Measurements from ENCODE around the gene SPTB.

Gene SPTB

DNA sequence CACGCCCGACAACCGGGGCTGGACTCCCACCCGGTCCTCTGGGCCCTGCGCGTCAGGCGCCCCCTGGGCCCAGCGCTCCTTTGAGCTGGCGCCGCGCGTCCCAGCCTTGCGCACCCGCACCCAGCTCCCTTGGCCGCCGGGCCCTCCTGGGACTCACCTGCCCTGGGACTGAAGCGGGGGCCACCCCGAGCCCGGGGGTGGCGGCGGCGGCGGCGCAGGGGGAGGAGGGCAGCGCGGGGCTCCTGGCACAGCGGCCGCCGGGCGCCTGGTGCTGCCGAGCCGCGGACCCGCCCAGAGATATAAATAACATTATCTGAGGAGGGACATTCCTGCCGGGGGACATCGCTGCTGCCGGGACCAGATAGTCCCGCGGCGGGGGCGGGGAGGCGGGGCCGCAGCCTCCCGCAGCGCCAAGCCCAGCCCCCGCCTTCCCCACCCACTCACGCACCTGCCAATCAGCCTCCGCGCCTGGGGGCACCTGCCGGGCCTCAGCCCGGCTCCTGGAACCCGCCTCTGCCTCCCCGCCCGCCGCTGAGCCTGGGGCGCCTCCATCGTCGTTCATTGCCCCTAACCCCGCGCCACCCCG lies at the start of gene SPTB:
TSS of gene SPTB (minus strand) at position 273 of the 586 bp plus-strand sequence. CDS start 56,813 bp downstream, outside the sequence.
- H3K4me3 ChIP-seq (ENCODE audit: low read depth, low read length) = peak within 1 kb of the TSS; percentile 30
- no peak for TF ChIP-seq CTCF (IDR thresholded peaks at IDR 0.05; ENCODE audit: low read depth, low read length)
- in situ Hi-C loops (cut with HindIII; ENCODE audit: low sequenced_read_pairs) = loop anchor here (25.0 kb wide), 1 partner anchor 92 kb away; no protein-coding TSS in a partner anchor
- DNase-seq (ENCODE audit: low read depth, low spot score) = no peak

DNA sequence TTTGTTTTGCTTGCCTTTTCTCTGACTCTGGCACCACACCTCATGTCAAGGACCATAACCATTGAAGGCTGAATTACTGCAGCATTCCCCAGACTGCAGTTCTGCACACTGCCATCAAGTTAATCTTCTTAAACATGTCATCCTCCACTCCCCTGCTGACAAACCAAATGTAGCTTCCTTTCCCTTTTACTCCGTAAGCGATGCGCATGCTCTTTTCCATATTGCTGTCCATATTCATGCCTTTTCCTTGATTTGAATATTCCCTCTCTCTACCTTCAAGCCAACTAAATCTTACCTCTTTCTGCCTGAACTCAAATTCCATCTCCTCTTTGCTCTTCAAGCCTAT lies 49.3 kb upstream of the SPTB start:
- no peak for DNase-seq (ENCODE audit: low read depth, low spot score)
- in situ Hi-C loops (cut with HindIII; ENCODE audit: low sequenced_read_pairs) = no loop called here
- H3K4me3 ChIP-seq (ENCODE audit: low read depth, low read length) = no peak overlapping the region
- TF ChIP-seq CTCF (IDR thresholded peaks at IDR 0.05; ENCODE audit: low read depth, low read length) = no peak

GRCh38 chr14:64928239-64929013 lies 48.7 kb upstream of the SPTB start:
- no peak for DNase-seq (ENCODE audit: low read depth, low spot score)
- TF ChIP-seq CTCF (IDR thresholded peaks at IDR 0.05; ENCODE audit: low read depth, low read length) = no peak
- in situ Hi-C loops (cut with HindIII; ENCODE audit: low sequenced_read_pairs) = no loop called here
- H3K4me3 ChIP-seq (ENCODE audit: low read depth, low read length) = no peak overlapping the region

DNA sequence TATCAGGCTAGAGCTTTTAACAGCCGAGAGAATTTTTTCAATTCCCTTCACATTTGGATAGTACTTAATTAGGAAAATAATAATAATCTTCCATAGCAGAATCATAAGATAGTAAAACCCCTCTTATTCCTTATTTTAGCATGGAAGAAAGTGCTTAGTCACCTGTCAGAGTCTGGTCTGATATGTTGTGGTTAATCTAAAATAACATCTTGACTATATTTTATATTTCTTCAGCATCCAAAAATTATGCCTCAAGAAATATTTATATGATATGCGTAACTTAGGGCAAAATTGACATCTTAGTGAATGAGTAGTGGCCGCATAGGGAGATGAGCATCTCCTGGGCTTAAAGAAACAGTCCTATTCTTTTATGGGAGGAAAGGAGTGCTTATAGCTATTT lies 47.3 kb upstream of the SPTB start:
- H3K4me3 ChIP-seq (ENCODE audit: low read depth, low read length) = no peak overlapping the region
- in situ Hi-C loops (cut with HindIII; ENCODE audit: low sequenced_read_pairs) = no loop called here
- DNase-seq (ENCODE audit: low read depth, low spot score) = no peak
- no peak for TF ChIP-seq CTCF (IDR thresholded peaks at IDR 0.05; ENCODE audit: low read depth, low read length)

DNA sequence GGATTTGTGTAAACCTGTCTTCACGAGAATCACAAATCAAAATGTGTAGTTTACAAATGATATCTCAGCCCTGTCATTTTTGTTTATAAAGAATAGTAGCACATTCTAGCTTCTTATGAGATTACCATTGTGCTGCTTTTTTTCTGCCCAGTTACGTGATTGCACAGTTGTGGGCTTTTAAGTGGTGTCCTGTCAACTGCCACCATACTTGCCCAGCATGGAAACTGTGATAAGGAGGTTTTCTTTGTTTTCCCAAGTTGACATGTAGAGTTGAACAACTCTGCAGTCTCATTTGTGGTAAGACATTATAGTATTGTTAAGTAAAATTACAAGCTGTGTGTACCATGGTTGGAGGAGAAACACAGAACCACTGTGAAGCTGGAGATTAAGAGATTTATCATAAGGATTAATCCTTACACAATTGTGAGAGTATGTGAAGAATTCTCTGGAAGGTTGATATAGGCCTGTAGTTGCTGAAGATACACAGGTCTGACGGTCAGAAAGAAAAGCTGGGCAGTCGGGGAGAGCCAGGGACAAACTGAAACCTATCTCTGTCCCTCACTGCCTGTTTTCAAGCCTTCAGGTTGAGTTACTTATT lies 46.8 kb upstream of the SPTB start:
- TF ChIP-seq CTCF (IDR thresholded peaks at IDR 0.05; ENCODE audit: low read depth, low read length) = no peak
- no peak overlapping the region for H3K4me3 ChIP-seq (ENCODE audit: low read depth, low read length)
- in situ Hi-C loops (cut with HindIII; ENCODE audit: low sequenced_read_pairs) = no loop called here
- no peak for DNase-seq (ENCODE audit: low read depth, low spot score)

DNA sequence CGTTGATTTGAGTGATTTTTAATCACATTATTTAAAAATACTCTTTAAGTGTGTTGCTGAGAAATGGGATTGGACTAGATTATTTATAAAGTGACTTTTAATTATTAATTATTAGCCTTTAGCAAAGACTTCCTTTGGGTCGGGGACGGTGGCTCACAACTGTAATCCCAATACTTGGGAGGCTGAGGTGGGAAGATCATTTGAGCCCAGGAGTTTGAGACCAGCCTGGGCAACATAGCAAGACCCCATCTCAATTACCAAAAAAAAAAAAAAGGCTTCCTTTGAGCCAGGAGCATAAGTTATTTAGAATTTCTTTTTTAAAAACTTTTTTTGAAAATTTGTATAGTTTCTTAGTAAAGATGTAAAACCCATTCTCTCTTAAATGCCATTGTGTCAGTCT lies 43.3 kb upstream of the SPTB start:
- no peak for TF ChIP-seq CTCF (IDR thresholded peaks at IDR 0.05; ENCODE audit: low read depth, low read length)
- in situ Hi-C loops (cut with HindIII; ENCODE audit: low sequenced_read_pairs) = no loop called here
- no peak overlapping the region for H3K4me3 ChIP-seq (ENCODE audit: low read depth, low read length)
- DNase-seq (ENCODE audit: low read depth, low spot score) = no peak

Data from astrocyte of the spinal cord (primary cell).